WTC11 (cell line): ENCODE results near the gene TMUB2. TPM values are rescaled to one million over a fixed set of nuclear protein-coding genes. Genes with fewer than 3 reads are reported as not detected.

Experiments used
- ATAC-seq: fragments of 200-7000 bp; cut with Tn5 transposase; 2 replicates; pipeline ENCODE4 v1.10.0; 2021; ENCODE audit warnings: mild to moderate bottlenecking, moderate library complexity
- CTCF ChIA-PET: fragments of 300-600 bp; sonication (Branson Sonifier 250); formaldehyde crosslinking; loops from one replicate; lab custom pipeline; 2021; ENCODE audit warnings: antibody characterized with exemption; lab: Charles Lee
- POLR2A ChIA-PET: fragments of 350-600 bp; sonication (Branson Sonifier 250); formaldehyde crosslinking; loops from one replicate; lab custom pipeline; 2021; ENCODE audit warnings: antibody characterized with exemption; lab: Charles Lee
- DNase-seq: peaks from one replicate; pipeline ENCODE4 v3.0.0; 2021; ENCODE audit warnings: low spot score
- H3K27ac Mint-ChIP-seq: 2 replicates; pipeline ENCODE4 v1.8.0; 2021; ENCODE audit warnings: mixed read lengths
- H3K27me3 Mint-ChIP-seq: 2 replicates; pipeline ENCODE4 v1.8.0; 2021; ENCODE audit warnings: low read depth, mild to moderate bottlenecking, moderate library complexity, mixed read lengths
- H3K36me3 Mint-ChIP-seq: 2 replicates; pipeline ENCODE4 v1.8.0; 2021; ENCODE audit warnings: mixed read lengths
- H3K4me1 Mint-ChIP-seq: 2 replicates; pipeline ENCODE4 v1.8.0; 2022; ENCODE audit warnings: mixed read lengths
- H3K4me3 Mint-ChIP-seq: 2 replicates; pipeline ENCODE4 v1.8.0; 2021; ENCODE audit warnings: mild to moderate bottlenecking, moderate library complexity, mixed read lengths
- H3K9me3 Mint-ChIP-seq: 2 replicates; pipeline ENCODE4 v1.8.0; 2021; ENCODE audit warnings: mixed read lengths
- ARID4B ChIP-seq: sonication (generic); formaldehyde crosslinking; IDR thresholded peaks from 2 replicates; pipeline ENCODE4 v1.8.0; 2023; ENCODE audit warnings: missing genetic modification reagents, mild to moderate bottlenecking, borderline replicate concordance
- CREB1 ChIP-seq: sonication (generic); formaldehyde crosslinking; IDR thresholded peaks from 2 replicates; pipeline ENCODE4 v1.8.0; 2023; ENCODE audit warnings: mild to moderate bottlenecking, missing genetic modification reagents
- CTCF ChIP-seq: fragments of 200-600 bp; IDR thresholded peaks from 2 replicates; pipeline ENCODE4 v1.8.0; 2022; ENCODE audit warnings: antibody characterized with exemption
- ELF4 ChIP-seq: sonication (generic); formaldehyde crosslinking; IDR thresholded peaks from 2 replicates; pipeline ENCODE4 v1.8.1; 2022; ENCODE audit warnings: low read depth, mild to moderate bottlenecking, moderate library complexity, missing genetic modification reagents
- FOXK1 ChIP-seq: sonication (generic); formaldehyde crosslinking; IDR thresholded peaks from 2 replicates; pipeline ENCODE4 v1.8.0; 2022; ENCODE audit warnings: mild to moderate bottlenecking, moderate library complexity, missing genetic modification reagents
- FOXP1 ChIP-seq: sonication (generic); formaldehyde crosslinking; IDR thresholded peaks from 2 replicates; pipeline ENCODE4 v1.8.0; 2022; ENCODE audit warnings: missing genetic modification reagents, mild to moderate bottlenecking, moderate library complexity, borderline replicate concordance
- FOXP4 ChIP-seq: sonication (generic); formaldehyde crosslinking; IDR thresholded peaks from 2 replicates; pipeline ENCODE4 v1.8.0; 2022; ENCODE audit warnings: mild to moderate bottlenecking, missing genetic modification reagents
- GTF2I ChIP-seq: fragments of 250-450 bp; sonication (Bioruptor Pico); conservative IDR thresholded peaks from 2 replicates; pipeline ENCODE4 v1.4.0; 2021; ENCODE audit warnings: mild to moderate bottlenecking
- HMGA2 ChIP-seq: fragments of 250-450 bp; sonication (Bioruptor Pico); IDR thresholded peaks from 2 replicates; pipeline ENCODE4 v1.4.0; 2021; ENCODE audit warnings: mild to moderate bottlenecking, moderate library complexity
- JAZF1 ChIP-seq: fragments of 250-450 bp; sonication (Bioruptor Pico); IDR thresholded peaks from 2 replicates; pipeline ENCODE4 v1.9.0; 2021; ENCODE audit warnings: moderate library complexity, mild to moderate bottlenecking, inconsistent platforms
- KAT7 ChIP-seq: sonication (generic); formaldehyde crosslinking; IDR thresholded peaks from 2 replicates; pipeline ENCODE4 v1.8.1; 2023; ENCODE audit warnings: missing genetic modification reagents, mild to moderate bottlenecking, borderline replicate concordance
- MYBL2 ChIP-seq: sonication (generic); formaldehyde crosslinking; IDR thresholded peaks from 2 replicates; pipeline ENCODE4 v1.8.1; 2023; ENCODE audit warnings: mild to moderate bottlenecking, moderate library complexity, missing genetic modification reagents
- NR1H2 ChIP-seq: sonication (generic); formaldehyde crosslinking; IDR thresholded peaks from 2 replicates; pipeline ENCODE4 v1.9.0; 2021; ENCODE audit warnings: mild to moderate bottlenecking, moderate library complexity, missing genetic modification reagents
- NR3C1 ChIP-seq: sonication (generic); formaldehyde crosslinking; conservative IDR thresholded peaks from 2 replicates; pipeline ENCODE4 v1.8.1; 2023; ENCODE audit warnings: low read depth, mild to moderate bottlenecking, missing genetic modification reagents
- PREB ChIP-seq: sonication (generic); formaldehyde crosslinking; IDR thresholded peaks from 2 replicates; pipeline ENCODE4 v1.8.1; 2022; ENCODE audit warnings: mild to moderate bottlenecking, missing genetic modification reagents, moderate library complexity, borderline replicate concordance
- RELA ChIP-seq: sonication (generic); formaldehyde crosslinking; IDR thresholded peaks from 2 replicates; pipeline ENCODE4 v1.8.1; 2022; ENCODE audit warnings: missing genetic modification reagents, mild to moderate bottlenecking, borderline replicate concordance
- TP53 ChIP-seq: sonication (generic); formaldehyde crosslinking; IDR thresholded peaks from 2 replicates; pipeline ENCODE4 v1.8.1; 2023; ENCODE audit warnings: mild to moderate bottlenecking, missing genetic modification reagents
- USF2 ChIP-seq: sonication (generic); formaldehyde crosslinking; IDR thresholded peaks from 2 replicates; pipeline ENCODE4 v1.8.1; 2023; ENCODE audit warnings: mild to moderate bottlenecking, missing genetic modification reagents, moderate library complexity
- ZMAT4 ChIP-seq: fragments of 250-450 bp; sonication (Bioruptor Pico); IDR thresholded peaks from 2 replicates; pipeline ENCODE4 v1.9.0; 2021; ENCODE audit warnings: mild to moderate bottlenecking
- ZNF281 ChIP-seq: sonication (generic); formaldehyde crosslinking; IDR thresholded peaks from 2 replicates; pipeline ENCODE4 v1.8.0; 2023; ENCODE audit warnings: mild to moderate bottlenecking, missing genetic modification reagents
- ZNF396 ChIP-seq: fragments of 250-450 bp; sonication (Bioruptor Pico); IDR thresholded peaks from 2 replicates; pipeline ENCODE4 v1.8.0; 2021; ENCODE audit warnings: mild to moderate bottlenecking, moderate library complexity, borderline replicate concordance
- ZNF416 ChIP-seq: fragments of 250-450 bp; sonication (Bioruptor Pico); IDR thresholded peaks from 2 replicates; pipeline ENCODE4 v1.9.0; 2021; ENCODE audit warnings: mild to moderate bottlenecking, inconsistent platforms
- ZNF423 ChIP-seq: fragments of 250-450 bp; sonication (Bioruptor Pico); IDR thresholded peaks from 2 replicates; pipeline ENCODE4 v2.1.2; 2022; ENCODE audit warnings: mild to moderate bottlenecking, moderate library complexity
- total RNA-seq: library from RNA; stranded (reverse); gene quantifications from 3 replicates; pipeline ENCODE4 v1.2.3, GENCODE V29; 2021

The TMUB2 gene
- total RNA-seq, 1 experiment from 2014 or later, result 26.9 TPM

- DNase-seq, result peak; percentile 77
- Mint-ChIP-seq H3K27ac (peak overlapping the region; percentile 91), H3K9me3 (no peaks in the 10 kb centered on the region), H3K36me3 (peaks cover 11% of the 10 kb centered on the region), H3K27me3 (no peaks in the 10 kb centered on the region), H3K4me1 (peaks cover 17% of the 10 kb centered on the region), H3K4me3 (peak overlapping the region; percentile 80)
- peak; percentile 27 for ATAC-seq
- ChIA-PET POLR2A (interaction anchor here (0.5 to 3.5 kb wide), 20 partner anchors 11 to 578 kb away, joined by 3 to 28 read pairs (median 4); partner anchors contain the start of genes HDAC5, NAGS, RUNDC3A and SLC25A39), CTCF (interaction anchor here (0.6 to 4.7 kb wide), 35 partner anchors 9 to 699 kb away, joined by 3 to 73 read pairs (median 4); partner anchors contain the start of genes ATXN7L3, FAM171A2, GRN and RUNDC3A)
- no peak for TF ChIP-seq CREB1
- TF ChIP-seq ARID4B (CRISPR knock-in tag), result peak; percentile 53; the same call in 1 of the 2 replicates
- no peak for TF ChIP-seq HMGA2 (CRISPR knock-in tag)
- peak; percentile 39; the same call in 1 of the 2 replicates for TF ChIP-seq ZNF416 (CRISPR knock-in tag)
- no peak for TF ChIP-seq JAZF1
- TF ChIP-seq ZMAT4 (CRISPR knock-in tag), result no peak
- no peak for TF ChIP-seq ZNF423 (CRISPR knock-in tag)
- no peak for TF ChIP-seq NR3C1 (CRISPR knock-in tag)
- TF ChIP-seq FOXK1 (CRISPR knock-in tag), result no peak
- TF ChIP-seq RELA, result no peak
- no peak for TF ChIP-seq NR1H2 (CRISPR knock-in tag)
- TF ChIP-seq PREB (CRISPR knock-in tag), result no peak
- peak; percentile 44; the same call in 1 of the 2 replicates for TF ChIP-seq FOXP1 (CRISPR knock-in tag)
- TF ChIP-seq KAT7 (CRISPR knock-in tag), result no peak
- TF ChIP-seq ZNF396, result no peak
- TF ChIP-seq CTCF, result no peak
- 0 out of 2 replicates have a peak, but pooled peaks have one; percentile 14 for TF ChIP-seq FOXP4 (CRISPR knock-in tag)
- no peak for TF ChIP-seq ZNF281 (CRISPR knock-in tag)
- no peak for TF ChIP-seq TP53 (CRISPR knock-in tag)
- TF ChIP-seq GTF2I (CRISPR knock-in tag), result no peak
- TF ChIP-seq MYBL2 (CRISPR knock-in tag), result 0 out of 2 replicates have a peak, but pooled peaks have one; percentile 29
- TF ChIP-seq ELF4 (CRISPR knock-in tag), result no peak
- TF ChIP-seq USF2 (CRISPR knock-in tag), result no peak
Observed at GRCh38 chr17:44221084-44221861, 34.5 kb downstream of the TMUB2 start.
